Subcutaneous abdominal adipose tissue (tissue), 5 donors: ENCODE results near the gene ARHGEF11.
A peak's percentile ranks its signal among the peaks of the same experiment; 100 is the strongest.
"Not testable (repeated sequence)": the region's sequence is repeated elsewhere in the genome, so short reads cannot be mapped to it uniquely, and the experiment has no call there.

Experiments
- H3K27ac ChIP-seq: one replicate; pipeline ENCODE4 v1.7.0; 2013; ENCODE audit warnings: low read depth, mild to moderate bottlenecking, inconsistent platforms, low read length, moderate library complexity
- H3K27me3 ChIP-seq, 5 donors: one replicate each; pipeline ENCODE4 v1.7.0; 2013; ENCODE audit warnings: low read length in 5 of 5, inconsistent platforms in 1 of 5; ENCODE audit not compliant: control insufficient read depth in 5 of 5, insufficient read depth in 4 of 5
- H3K36me3 ChIP-seq, 5 donors: one replicate each; pipeline ENCODE4 v1.7.0; 2013; ENCODE audit warnings: low read length in 5 of 5; ENCODE audit not compliant: control insufficient read depth in 5 of 5, insufficient read depth in 5 of 5
- H3K4me1 ChIP-seq, 5 donors: one replicate each; pipeline ENCODE4 v1.7.0; 2013; ENCODE audit warnings: low read length in 5 of 5, mild to moderate bottlenecking in 3 of 5, moderate library complexity in 1 of 5; ENCODE audit not compliant: control insufficient read depth in 5 of 5, insufficient read depth in 5 of 5
- H3K4me3 ChIP-seq, 5 donors: one replicate each; pipeline ENCODE4 v1.7.0; 2013; ENCODE audit warnings: low read length in 5 of 5, low read depth in 1 of 5
- H3K9ac ChIP-seq, 5 donors: one replicate each; pipeline ENCODE4 v1.7.0; 2013; ENCODE audit warnings: low read length in 5 of 5, mild to moderate bottlenecking in 4 of 5, moderate library complexity in 3 of 5
- H3K9me3 ChIP-seq, 5 donors: one replicate each; pipeline ENCODE4 v1.7.0; 2013; ENCODE audit warnings: low read length in 5 of 5; ENCODE audit not compliant: control insufficient read depth in 5 of 5
- donor health status: healthy.
- donor health status: healthy.
- donor health status: healthy.
- donor health status: healthy.
- donor health status: healthy.

ARHGEF11 gene

GRCh38 chr1:156930483-156930882, 115.1 kb downstream of the ARHGEF11 start:
- H3K27me3 ChIP-seq, result peaks cover 18 to 33% (median 29%) of the 10 kb centered on the region in 5 donors
- H3K9me3 ChIP-seq, result no peaks in the 10 kb centered on the region

GRCh38 chr1:156929596-156930238, 115.8 kb downstream of the ARHGEF11 start:
- no peaks in the 10 kb centered on the region for H3K9me3 ChIP-seq
- H3K27me3 ChIP-seq, result peaks cover 25 to 41% (median 37%) of the 10 kb centered on the region in 5 donors
- peaks cover 0 to 5% (median 0%) of the 10 kb centered on the region in 5 donors for H3K36me3 ChIP-seq
- H3K9ac ChIP-seq, result no peak overlapping the region
- peaks cover 0 to 24% (median 18%) of the 10 kb centered on the region in 5 donors for H3K4me1 ChIP-seq
- no peak overlapping the region for H3K27ac ChIP-seq
- no peak overlapping the region for H3K4me3 ChIP-seq

More at GRCh38 chr1:156930483-156930882, 115.1 kb downstream of the ARHGEF11 start:
- H3K9ac ChIP-seq, result no peak overlapping the region
- peaks cover 0 to 24% (median 18%) of the 10 kb centered on the region in 5 donors for H3K4me1 ChIP-seq
- H3K36me3 ChIP-seq, result peaks cover 0 to 12% (median 7%) of the 10 kb centered on the region in 5 donors
- no peak overlapping the region for H3K4me3 ChIP-seq
- H3K27ac ChIP-seq, result no peak overlapping the region

DNA sequence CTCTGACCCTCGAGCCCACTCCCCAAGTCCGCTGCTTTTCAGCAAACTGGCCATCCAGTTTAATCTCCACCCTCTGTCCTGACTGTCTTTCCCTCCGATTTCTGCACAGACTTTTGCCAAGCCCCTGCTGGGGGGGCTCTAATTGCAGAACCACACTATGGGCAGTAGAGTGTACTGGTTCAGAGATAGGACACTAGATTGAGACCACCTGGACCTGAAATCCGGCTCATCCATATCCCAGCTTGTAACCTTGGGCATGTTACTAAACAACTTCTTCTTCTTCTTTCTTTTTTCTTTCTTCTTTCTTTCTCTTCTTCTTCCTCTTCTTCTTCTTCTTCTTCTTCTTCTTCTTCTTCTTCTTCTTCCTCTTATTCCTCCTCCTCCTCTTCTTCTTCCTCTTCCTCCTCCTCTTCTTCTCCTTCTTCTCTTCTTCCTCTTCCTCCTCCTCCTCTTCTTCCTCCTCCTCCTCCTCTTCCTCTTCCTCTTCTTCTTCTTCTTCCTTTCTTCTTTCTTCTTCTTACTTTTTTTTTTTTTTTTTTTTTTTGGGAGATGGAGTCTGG, 117.4 kb downstream of the ARHGEF11 start:
- no peak overlapping the region for H3K9ac ChIP-seq
- no peak overlapping the region for H3K27ac ChIP-seq
- peaks cover 0 to 34% (median 26%) of the 10 kb centered on the region in 5 donors for H3K4me1 ChIP-seq
- peaks cover 32 to 53% (median 51%) of the 10 kb centered on the region in 5 donors for H3K27me3 ChIP-seq
- H3K36me3 ChIP-seq, result no peaks in the 10 kb centered on the region
- H3K4me3 ChIP-seq, result peak overlapping the region in 2 of 5 donors; percentile 43
- H3K9me3 ChIP-seq, result no peaks in the 10 kb centered on the region

GRCh38 chr1:156927215-156928042, 118.1 kb downstream of the ARHGEF11 start:
- Histone ChIP-seq H3K4me1 (peaks cover 0 to 34% (median 26%) of the 10 kb centered on the region in 5 donors), H3K9me3 (no peaks in the 10 kb centered on the region), H3K36me3 (no peaks in the 10 kb centered on the region), H3K4me3 (peak overlapping the region in 3 of 5 donors; percentile 43 to 52 (median 43)), H3K9ac (no peak overlapping the region), H3K27ac (no peak overlapping the region), H3K27me3 (peaks cover 39 to 60% (median 58%) of the 10 kb centered on the region in 5 donors)

DNA sequence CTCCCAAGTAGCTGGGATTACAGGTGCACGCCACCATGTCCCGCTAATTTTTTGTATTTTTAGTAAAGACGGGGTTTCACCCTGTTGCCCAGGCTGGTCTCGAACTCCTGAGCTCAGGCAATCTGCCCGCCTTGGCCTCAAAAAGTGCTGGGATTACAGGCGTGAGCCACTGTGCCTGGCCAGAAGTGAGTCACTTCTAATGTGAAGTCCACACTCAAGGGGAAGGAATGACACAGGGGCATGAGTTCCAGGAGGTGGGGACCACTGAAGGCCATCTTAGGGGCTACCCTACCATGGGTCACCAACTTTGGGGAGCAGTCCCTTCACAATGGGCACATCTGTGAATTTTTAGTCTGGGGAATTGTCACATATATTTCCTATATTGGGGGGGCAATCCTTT, 118.8 kb downstream of the ARHGEF11 start:
- not testable (repeated sequence) for H3K27ac ChIP-seq, H3K36me3 ChIP-seq, H3K9ac ChIP-seq, H3K9me3 ChIP-seq, H3K4me3 ChIP-seq
- Histone ChIP-seq H3K27me3 (peaks cover 46 to 66% (median 65%) of the 10 kb centered on the region in 5 donors), H3K4me1 (peaks cover 0 to 30% (median 22%) of the 10 kb centered on the region in 5 donors)

GRCh38 chr1:156926175-156926574, 119.4 kb downstream of the ARHGEF11 start:
- Histone ChIP-seq H3K4me3 (no peak overlapping the region), H3K9ac (no peak overlapping the region), H3K27me3 (peaks cover 49 to 71% (median 67%) of the 10 kb centered on the region in 5 donors), H3K9me3 (no peaks in the 10 kb centered on the region), H3K4me1 (peaks cover 0 to 24% (median 17%) of the 10 kb centered on the region in 5 donors), H3K36me3 (no peaks in the 10 kb centered on the region), H3K27ac (no peak overlapping the region)

GRCh38 chr1:156925154-156926010, 120.2 kb downstream of the ARHGEF11 start:
- Histone ChIP-seq H3K27ac (no peak overlapping the region), H3K9ac (no peak overlapping the region), H3K36me3 (no peaks in the 10 kb centered on the region), H3K4me1 (peaks cover 0 to 27% (median 22%) of the 10 kb centered on the region in 5 donors), H3K27me3 (peaks cover 57 to 78% (median 74%) of the 10 kb centered on the region in 5 donors), H3K9me3 (no peaks in the 10 kb centered on the region), H3K4me3 (no peak overlapping the region)

GRCh38 chr1:156924478-156925153, 120.9 kb downstream of the ARHGEF11 start:
- no peak overlapping the region for H3K4me3 ChIP-seq

More at GRCh38 chr1:156924478-156925153, 120.9 kb downstream of the ARHGEF11 start:
- H3K27me3 ChIP-seq, result peaks cover 57 to 78% (median 73%) of the 10 kb centered on the region in 5 donors
- H3K9me3 ChIP-seq, result no peaks in the 10 kb centered on the region
- H3K27ac ChIP-seq, result no peak overlapping the region
- peaks cover 0 to 33% (median 27%) of the 10 kb centered on the region in 5 donors for H3K4me1 ChIP-seq
- H3K36me3 ChIP-seq, result no peaks in the 10 kb centered on the region
- no peak overlapping the region for H3K9ac ChIP-seq
